Stimulated activated CD8-positive, alpha-beta memory T cell treated with anti-CD3 and anti-CD28 coated beads, Interleukin-12 subunit alpha, Interleukin-12 subunit beta, amount 100 ng/mL, for 1 hour (primary cell): ENCODE measurements around the gene COX7A2.

ENCODE experiments used
- DNase-seq: peaks from one replicate; pipeline ENCODE4 v3.0.0-alpha.2; 2020; ENCODE audit warnings: low read depth

COX7A2 gene

DNA sequence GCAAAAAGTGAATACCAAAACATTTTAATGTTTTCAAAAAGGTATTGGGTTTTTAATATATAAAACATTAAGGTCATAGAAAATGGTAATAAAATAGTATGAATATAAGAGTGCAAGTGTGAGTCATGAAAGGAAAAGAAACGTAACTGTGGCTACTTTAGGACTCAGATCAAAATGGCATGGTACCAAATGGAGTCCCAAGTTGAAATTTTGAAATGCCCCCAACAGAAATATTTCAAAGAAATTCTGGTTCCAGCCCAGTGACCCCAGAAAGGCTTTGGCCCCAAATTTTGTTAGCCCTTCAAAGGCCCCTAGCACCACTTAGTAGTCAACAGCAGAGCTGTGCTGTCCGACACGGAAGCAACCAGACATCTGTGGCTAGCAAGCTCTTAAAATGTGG, 43.7 kb downstream of the COX7A2 start:
- DNase-seq = no peak

- DNase-seq = no peak
Measured at GRCh38 chr6:75196081-75196687, 47.4 kb downstream of the COX7A2 start.

DNA sequence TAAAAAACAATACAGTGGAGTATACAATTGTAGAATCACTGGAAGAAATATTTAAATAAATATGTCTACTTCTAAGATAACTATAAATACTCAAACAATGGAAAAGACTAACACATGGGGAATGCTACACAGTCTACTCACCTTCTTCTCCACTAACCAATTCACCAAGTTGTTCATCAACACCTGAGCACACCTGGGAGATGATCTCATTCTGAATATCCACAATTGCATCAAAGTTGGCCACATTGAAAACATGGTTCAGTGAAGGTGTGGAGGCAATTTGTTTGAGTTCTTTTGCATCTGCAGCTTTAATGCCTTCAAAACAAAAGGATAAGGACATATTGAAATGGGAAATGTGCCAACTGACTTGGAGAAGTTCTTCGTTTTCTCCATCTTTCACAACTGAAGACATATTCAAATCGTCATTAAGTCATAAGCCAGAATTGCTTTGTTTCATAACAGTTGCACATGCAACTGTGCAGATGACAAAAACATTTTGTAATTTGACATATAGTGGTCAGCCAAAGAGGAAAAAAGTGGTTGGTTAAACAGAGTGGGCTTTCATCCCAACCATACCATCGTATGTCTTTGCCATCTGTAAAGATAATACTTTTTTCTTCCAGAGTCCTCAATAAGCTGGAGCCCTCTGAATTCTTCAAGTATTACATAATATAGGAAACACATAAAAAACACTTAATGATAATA, 55.2 kb downstream of the COX7A2 start:
- no peak for DNase-seq
